Stomach (tissue), 4 donors: ENCODE measurements around the gene CD80.

Experiments
- EP300 ChIP-seq: sonication (generic); formaldehyde crosslinking; IDR thresholded peaks from one replicate; pipeline ENCODE4 v1.6.1; 2017; ENCODE audit warnings: antibody characterized with exemption
- POLR2A ChIP-seq, 4 donors: fragments of 450-650 bp; IDR thresholded peaks; one replicate each; pipeline ENCODE4 v1.6.1; 2016; ENCODE audit warnings: antibody characterized with exemption in 4 of 4, control low read depth in 2 of 4, mild to moderate bottlenecking in 1 of 4, moderate library complexity in 1 of 4
- POLR2AphosphoS5 ChIP-seq, 3 donors: sonication (generic); formaldehyde crosslinking; IDR thresholded peaks; one replicate each; pipeline ENCODE4 v1.6.1; 2016; ENCODE audit warnings: antibody characterized with exemption in 3 of 3
- TF ChIP-seq, protein P1 (sequence below), 7 experiments: fragments of 450-650 bp in 4 of 7; fragments of 200-600 bp in 3 of 7; sonication (generic) in 3 of 7; IDR thresholded peaks; one replicate each; pipeline ENCODE4 v1.5.1; 2016 to 2019; ENCODE audit warnings: antibody characterized with exemption in 7 of 7, control low read depth in 2 of 7, mild to moderate bottlenecking in 1 of 7

DNA sequence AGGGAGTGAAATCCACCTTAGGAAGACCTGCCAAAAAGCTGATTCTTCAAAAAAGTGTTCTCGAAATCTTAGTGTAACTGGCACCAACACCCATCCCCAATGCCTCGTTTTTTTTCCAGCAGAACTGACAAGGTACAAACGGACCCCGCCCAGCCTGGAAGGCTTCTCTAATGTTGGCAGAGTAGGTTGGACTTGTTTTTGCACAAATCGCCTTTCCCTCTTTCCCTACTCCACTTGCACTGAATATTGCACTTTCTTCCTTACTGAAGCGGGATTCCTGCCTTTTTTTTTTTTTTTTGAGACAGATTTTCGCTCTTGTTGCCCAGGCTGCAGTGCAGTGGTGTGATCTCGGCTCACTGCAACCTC is 61.6 kb downstream of the CD80 start:
- TF ChIP-seq POLR2AphosphoS5 (IDR thresholded peaks at IDR 0.05) = no peak
- TF ChIP-seq, protein P1, sequence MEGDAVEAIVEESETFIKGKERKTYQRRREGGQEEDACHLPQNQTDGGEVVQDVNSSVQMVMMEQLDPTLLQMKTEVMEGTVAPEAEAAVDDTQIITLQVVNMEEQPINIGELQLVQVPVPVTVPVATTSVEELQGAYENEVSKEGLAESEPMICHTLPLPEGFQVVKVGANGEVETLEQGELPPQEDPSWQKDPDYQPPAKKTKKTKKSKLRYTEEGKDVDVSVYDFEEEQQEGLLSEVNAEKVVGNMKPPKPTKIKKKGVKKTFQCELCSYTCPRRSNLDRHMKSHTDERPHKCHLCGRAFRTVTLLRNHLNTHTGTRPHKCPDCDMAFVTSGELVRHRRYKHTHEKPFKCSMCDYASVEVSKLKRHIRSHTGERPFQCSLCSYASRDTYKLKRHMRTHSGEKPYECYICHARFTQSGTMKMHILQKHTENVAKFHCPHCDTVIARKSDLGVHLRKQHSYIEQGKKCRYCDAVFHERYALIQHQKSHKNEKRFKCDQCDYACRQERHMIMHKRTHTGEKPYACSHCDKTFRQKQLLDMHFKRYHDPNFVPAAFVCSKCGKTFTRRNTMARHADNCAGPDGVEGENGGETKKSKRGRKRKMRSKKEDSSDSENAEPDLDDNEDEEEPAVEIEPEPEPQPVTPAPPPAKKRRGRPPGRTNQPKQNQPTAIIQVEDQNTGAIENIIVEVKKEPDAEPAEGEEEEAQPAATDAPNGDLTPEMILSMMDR (IDR thresholded peaks at IDR 0.05) = no peak
- no peak for TF ChIP-seq EP300
- TF ChIP-seq POLR2A (IDR thresholded peaks at IDR 0.05) = no peak
